NCI-H2107 treated with DMSO at 0.1 percent for 48 hours (cell line): ENCODE results near the gene TNFSF8.

ENCODE experiments used
- DNase-seq: peaks from one replicate; lab custom pipeline; 2025; ENCODE audit not compliant: unreplicated experiment; lab: John Stamatoyannopoulos, UW

The TNFSF8 gene, protein sequence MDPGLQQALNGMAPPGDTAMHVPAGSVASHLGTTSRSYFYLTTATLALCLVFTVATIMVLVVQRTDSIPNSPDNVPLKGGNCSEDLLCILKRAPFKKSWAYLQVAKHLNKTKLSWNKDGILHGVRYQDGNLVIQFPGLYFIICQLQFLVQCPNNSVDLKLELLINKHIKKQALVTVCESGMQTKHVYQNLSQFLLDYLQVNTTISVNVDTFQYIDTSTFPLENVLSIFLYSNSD

DNA sequence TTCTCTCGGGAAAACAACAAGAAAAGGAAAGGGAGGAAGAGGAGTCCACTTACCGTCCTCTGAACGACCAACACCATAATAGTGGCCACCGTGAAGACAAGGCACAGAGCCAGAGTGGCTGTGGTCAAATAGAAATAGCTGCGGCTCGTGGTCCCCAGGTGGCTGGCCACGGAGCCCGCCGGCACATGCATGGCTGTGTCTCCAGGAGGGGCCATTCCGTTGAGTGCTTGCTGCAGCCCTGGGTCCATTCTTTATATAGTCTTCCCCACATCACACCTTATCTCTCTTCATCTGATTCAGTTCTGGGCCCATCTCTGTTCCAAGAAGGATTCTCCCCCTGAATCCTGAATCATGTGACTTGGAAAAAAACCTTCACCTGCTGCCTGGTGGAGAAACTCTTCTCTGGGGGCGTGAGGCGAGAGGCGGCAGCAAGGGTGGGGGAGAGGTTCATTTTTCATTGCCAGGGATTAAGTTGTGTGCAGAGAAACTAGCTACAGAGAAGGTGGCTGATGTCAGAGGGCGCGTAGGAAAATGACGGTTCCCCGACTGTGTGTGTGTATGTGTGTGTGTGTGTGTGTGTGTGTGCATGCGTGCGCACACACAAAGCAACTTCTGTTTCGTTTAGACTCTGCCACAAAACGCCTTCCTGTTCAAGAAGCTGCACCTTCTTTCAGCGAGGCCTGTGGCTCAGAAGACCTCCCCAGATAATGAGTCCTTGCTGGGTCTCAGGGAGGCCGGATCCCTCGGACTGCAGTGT, at the start of gene TNFSF8:
Gene TNFSF8 (minus strand): TSS at position 536 of the 757 bp plus-strand sequence. CDS start 288 bp downstream, at position 248.
- no peak for DNase-seq

DNA sequence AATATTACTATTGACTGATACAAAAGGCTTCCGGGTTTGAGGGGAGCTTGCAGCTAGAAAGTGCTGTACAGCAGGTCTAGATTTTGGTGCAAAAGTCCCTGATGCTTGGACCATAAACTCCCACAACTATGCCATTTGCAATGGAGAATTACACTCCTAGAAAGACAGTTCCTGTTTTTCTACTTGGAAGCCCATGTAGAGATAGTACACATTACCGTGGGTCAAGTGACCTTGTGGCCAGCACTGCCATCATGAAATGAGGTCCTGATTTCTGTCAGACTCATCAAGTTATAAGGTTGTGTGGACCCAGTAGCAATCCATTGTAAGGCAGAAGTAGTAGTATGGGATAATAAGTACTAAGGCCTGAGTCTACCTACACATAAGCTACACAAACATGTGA, 42.8 kb upstream of the TNFSF8 start:
- no peak for DNase-seq

DNA sequence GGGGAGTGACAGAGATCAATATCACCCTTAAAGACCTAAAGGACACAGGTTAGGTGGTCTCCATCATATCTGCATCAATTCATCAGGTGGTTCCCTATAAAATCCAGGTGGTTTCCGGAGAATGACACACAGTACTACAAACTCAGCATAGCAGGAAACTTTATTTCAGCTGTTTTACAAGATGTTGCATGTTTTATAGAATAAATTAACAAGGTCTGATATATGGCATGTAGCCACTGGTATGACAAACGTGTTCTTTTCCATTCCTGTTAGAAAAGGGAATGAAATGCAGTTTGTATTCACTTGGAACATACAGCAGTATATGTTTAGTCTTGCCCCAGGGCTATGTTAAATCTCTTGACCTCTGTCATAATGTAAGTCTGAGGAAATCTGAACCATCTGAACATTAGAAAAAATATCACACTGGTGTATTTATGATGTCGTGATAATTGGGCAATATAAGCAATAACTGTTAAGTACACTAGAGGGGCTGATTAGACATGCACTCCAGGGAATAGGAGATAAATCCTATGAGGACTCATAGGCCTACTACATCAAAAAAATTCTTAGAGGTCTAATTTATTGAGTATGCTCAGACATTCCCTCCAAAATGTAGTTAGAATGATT, 42.2 kb upstream of the TNFSF8 start:
- no peak for DNase-seq

DNA sequence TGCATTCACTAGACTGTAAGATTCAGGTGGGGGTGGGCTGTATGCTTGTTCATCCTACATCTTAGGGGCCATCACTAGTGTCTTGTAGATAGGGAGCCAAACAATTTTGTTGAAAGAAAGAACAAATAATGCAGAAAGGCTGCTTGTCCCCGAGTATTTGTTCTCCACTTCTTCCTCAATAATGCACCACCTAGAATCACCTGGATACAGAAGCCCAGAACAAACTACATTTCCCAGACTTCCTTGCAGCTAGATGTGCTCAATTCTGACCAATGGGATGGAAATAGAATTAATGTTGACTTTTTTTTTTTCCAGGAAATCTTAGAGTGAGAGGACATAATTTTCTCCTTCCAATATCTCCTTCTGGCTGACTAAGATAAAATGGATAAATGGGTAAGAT, 38.9 kb upstream of the TNFSF8 start:
- DNase-seq: no peak

DNA sequence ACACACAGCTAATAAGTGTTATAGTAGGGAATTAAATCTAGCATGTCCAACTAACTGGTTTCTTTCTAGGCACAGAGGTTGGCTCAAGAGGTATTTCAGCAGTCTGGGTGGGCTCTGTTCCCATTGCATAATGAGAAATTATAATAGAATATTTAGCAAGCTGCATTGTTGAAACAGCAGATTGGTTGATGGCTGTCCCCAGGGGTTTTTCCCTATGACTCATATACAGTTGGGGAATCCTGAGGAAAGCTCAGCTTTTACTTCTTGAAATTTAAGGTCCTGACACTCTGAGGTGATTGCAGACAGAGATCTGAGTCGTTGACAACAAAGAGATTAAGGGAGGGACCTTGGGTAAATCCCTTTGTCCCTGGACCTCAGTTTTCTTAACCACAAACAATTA, 38.3 kb upstream of the TNFSF8 start:
- DNase-seq: no peak

DNA sequence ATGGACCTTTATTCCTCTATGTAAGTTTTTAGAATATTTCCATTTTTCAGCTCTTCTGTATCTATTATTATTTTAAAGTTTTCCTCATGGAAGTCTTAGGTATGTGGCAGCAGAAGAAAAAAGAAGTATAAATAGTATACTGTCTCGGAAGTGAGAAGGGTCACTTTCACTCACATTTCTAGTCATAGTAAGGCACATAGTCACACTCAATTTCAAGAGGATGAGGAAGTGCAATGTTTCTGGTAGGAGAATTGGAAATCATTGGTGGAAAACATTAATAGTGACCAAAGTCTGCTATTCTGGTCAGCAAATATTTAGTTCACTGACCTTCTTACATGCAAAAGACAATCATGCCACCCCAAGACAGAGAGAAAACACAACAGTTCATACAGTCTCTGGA, 35.2 kb upstream of the TNFSF8 start:
- no peak for DNase-seq

DNA sequence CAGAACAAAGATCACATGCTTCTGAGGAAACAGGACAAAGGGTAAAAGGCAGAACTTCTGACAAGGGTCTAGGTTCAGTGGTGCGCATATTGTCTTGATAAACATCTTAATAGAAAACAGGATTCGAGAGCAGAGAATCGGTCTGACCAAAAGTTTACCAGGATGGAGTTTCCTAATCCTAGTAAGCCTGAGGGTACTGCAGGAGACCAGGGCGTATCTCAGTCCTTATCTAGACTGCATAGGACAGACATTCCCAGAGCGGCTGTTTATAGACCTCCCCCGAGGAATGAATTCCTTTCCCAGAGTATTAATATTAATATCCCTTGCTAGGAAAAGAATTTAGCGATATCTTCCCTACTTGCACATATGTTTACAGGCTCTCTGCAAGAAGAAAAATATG, 32.4 kb upstream of the TNFSF8 start:
- no peak for DNase-seq

DNA sequence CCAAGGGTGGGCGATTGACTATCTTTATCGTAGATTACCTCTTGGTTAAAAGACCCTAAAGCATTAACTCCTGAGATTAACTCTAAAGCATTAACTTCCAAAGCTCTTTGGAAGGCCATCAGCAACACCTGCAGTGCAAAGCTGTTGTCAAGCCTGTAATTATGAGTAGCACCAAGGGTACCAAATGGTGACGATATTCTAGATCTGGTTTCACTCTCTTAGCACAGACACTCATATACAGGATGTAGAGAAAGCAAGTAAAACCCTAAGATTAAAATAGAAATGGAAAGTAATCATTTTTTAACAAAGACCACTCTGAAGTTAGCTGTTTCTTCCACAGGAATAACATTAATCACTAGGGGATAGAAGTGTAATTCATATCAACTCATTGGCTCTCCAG, 29.9 kb upstream of the TNFSF8 start:
- DNase-seq: no peak

DNA sequence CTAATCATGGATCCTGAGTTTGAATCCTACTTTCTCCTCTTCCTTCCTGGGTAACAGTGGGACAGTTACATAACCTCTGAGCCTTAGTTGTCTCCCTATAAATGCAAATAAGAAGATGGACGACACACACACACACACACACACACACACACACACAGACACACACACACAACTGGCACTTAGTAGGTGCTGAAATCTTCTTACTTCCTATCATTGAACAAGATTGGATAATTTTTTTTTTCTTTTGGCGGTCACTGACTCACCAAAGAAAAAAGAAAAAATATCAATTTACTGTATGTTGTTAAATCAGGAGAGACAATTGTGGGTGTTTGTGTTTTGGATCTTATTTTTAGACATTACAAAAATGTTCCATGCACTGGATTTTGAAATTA, 28.4 kb upstream of the TNFSF8 start:
- DNase-seq: no peak

DNA sequence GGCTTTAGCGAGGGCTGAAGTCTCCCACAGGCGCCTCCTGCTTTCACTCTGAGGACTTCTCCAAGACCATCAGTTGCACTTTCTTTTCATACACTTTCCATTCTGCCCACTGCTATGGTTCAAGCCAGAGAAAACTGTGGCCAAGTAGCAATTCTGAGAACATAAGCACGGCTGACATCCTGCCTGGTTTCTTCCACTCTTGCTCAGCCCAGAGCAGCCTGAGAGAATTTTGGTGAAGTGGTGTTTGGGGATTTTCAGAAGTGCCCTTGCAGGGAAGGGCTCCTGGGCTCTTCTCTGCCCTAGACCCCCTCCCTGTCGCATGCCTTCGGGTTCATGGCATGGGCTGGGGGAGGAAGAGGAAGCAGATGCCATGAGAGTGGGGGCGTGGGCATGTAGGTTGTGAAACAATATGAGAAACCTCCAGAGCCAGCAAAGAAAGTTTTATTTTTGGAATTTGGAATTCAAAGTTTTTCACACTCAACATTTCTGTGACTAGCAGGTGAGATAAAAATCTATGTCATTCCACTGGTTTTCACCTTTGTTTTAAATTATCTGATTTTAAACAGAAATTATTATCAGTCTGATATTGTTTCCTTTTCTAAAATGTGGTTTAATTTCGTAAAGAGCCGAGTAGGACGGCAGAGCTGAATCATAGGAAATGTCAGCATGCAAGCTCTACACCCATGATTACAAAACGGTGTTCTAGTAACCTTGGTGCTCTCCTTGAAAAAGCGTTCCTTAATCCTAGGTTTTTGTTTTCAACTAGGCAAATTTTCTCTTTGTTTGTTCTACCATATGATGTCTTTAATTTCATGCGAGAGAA, 27.8 kb upstream of the TNFSF8 start:
- DNase-seq: no peak

DNA sequence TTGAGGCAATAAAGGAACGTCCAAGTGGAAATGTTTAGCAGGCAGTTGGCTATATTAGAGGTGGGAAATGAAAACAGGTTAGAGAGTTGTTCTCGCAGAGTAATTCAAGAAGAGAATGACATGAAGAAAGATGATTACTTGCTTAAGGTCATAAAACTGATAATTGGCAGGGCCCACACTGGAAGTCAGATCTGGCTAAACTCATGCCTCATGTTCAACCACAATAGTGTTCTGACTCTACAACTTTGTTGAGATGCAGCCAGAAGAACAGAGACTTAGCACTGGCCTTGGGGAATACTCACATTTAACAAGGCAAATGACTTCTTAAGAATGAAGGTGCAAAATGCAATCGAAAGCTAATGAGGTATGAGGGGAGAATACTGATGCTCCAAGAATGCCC, 27.2 kb upstream of the TNFSF8 start:
- no peak for DNase-seq

DNA sequence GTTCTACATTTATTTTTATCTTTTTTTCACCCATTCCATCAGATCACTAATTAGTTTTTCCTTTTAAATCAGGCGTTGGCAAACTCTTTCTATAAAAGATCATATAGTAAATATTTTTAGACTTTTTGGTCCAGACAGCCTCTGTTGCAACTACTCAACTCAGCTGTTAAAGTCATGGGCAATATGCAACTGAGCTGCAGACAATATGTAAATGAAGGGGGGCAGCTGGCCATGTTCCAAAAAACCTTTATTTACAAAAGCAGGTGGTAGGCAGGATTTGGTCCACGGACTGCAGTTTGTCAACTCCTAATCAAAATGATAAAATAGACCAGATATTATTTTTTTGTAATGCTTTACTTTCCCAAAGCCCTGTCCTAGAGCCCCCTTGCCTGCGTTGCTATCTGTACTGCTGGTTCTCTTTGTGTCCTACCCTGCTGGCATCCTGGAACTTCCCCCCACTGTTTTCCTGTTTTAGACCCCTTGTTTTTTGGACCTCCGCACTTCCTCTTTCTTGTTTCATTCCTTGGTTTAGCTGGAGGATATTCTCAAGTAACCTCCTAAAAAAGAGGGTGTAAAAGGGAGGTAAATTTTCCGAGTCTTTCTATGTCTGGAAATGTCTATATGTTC, 24.7 kb upstream of the TNFSF8 start:
- no peak for DNase-seq

DNA sequence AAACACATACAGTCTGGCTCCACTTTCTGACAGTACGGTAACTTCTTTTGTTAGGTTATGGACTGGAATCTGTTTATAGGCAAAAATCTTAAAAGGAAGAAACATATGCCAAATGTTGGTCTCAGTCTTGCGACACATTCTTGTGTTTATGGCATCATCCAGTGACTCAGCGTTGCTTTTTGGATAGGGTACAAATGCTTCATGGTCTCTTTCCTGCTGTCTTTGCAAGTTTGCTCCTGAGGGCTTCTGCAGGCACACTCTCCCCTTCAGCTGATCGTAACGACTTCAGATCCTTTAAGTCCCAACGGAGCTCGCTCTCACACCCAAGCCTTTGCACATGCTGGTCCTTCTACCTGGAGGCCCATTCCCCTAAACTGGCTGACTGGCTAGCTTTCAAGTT, 23.6 kb upstream of the TNFSF8 start:
- DNase-seq: no peak

DNA sequence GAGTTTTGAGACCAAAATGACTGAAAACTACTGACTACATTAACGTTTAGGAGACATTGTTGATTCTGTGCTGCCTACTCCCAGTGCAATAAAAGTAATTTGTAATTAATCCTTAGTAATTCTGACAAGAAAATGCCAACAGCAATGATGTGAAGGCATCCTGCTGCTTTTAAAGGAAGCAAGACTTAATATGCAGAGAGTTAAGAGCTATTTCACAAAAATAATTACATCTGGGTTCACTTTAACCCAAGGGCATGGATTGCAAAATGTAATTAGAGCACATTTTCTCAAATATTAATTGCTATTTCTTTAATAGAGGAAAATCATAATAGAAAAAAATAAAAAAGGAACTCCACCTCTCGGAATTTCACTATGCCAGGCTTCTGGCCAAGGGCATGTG, 22.7 kb upstream of the TNFSF8 start:
- DNase-seq: no peak

DNA sequence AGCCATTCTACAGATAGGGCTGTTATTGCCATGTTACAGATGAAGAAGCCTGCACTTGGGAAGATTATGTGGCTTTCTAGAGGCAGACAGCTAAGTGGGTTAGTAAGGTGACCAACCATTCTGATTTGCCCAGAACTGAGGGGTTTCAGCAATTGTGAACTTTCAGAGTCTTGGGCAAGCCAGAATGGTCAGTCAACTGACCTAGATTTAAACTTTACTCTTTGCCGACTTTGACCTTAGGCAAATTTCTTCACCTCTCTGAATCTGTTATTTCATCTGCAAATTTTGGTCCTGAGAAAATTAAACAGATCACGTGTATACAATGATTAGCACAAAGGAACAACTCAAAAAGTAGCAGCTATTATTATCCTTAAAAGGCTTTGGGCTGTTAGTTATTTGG, 20.4 kb upstream of the TNFSF8 start:
- DNase-seq: no peak

DNA sequence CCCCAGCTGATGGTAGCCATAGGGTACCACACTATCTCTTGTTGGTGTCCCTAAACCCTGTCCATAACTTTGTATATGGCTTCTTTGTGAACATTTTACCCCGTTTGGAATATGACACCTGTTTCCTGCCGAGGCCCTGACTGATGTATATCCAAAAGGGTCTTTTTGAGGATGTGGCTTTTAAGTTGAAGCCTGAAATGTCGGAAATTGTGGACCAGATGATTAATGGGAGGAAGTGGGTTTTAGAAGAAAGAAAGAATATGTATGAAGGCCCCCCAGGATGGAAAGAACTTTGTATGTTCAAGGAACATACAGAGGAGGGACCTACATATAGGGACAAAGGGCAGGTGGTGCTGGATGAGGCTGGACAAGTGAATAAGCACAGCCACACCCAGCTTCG, 16.7 kb upstream of the TNFSF8 start:
- DNase-seq: no peak

DNA sequence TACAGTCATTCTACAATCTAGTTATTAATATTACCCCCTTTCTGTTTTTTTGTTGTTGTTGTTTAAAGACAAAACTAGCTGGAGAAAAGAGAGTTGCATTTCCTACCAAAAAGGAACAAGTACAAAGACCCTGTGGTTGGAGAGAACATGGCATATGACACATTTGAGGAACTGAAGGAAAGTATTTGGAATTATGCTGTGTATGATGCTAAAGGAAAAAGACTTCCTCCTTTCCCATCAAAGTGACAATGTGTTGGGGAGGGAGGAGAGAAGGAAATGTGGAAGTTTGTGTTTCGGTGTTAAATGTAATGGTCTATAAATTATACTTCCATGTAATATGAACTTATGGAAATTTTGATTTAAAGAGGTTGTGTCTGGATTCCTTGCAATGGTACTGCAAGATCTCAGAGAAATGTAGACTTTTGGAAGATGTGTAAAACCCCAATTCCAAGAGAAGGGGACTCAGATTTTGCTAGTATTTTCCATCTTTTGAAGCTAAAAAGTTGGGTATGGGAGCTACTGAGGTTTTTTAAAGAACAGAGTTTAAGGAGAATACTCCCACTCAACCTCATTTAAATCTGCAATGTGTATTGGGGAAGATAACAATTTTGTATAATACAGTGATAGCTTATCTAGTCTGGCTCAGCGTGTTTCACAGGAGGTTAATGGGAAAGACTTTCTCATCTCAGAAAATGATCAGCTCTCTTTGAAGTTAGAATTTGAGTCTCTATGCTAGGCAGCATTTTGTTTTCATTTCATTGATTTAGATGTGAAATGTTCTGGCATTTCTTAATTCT, 15.4 kb upstream of the TNFSF8 start:
- DNase-seq: no peak

DNA sequence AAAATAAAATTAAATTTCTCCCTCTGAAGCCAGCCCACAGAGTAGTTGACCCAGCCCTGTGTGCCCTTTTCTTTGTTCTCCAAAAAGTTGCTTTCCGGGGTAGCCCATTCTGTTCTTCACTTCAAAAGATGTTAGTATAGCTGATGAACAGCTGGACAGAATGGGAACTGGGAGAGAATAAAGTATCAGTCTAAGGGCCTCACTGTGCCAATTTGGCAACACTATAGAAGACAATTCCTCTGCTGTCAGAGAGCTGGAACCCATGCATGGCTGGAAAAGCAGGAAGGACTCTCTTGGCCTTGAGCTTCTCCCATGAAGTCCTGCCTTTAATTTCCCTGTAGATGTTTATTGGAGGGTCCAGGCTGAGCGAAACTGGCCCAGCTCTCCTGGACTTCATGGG, 11.0 kb upstream of the TNFSF8 start:
- DNase-seq: no peak

DNA sequence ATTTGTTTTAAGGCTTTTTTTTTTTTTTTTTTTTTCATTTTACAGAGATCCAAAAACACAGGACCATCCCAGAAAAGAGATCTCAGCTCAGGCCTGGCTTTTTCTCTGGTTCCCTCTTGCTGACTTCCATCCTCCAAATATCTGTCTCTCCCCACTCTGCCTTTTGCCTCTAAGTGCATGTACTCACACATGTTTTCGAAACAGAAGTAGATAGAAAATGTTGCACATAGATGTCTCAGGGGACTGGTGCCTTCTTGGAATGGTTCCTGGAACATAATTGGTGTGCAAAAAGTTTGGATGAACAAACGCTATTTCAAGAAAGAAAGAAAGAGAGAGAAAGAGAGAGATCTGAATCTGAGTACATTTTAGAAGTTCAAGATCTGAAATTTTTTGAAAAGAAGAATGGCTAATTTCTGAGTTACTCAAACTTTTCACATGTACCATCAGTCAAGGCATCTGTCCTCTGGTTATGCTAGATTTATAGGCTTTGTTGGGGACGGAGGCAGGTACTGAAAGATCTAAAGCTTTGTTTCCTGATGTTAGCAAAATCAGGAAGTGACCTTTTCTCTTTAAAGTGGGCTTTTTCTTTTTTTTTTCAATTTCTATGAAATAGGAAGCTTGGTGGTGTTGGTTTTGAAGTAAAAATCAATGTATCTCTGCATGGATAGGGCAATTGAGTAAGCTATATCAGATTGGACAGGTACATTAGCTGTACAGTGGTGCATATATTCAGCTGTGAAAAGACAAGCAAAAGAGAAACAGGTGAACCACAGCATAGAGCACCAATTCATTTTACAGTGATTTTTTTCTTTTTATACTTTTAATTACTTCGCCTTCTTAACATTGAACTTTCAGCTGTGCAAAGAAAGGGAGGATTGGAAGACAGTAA, 8.5 kb upstream of the TNFSF8 start:
- DNase-seq: no peak
